C4-2B (cell line): ENCODE measurements around the gene EXOC6B.

Source experiments
- ZFX ChIP-seq: fragments of 450-650 bp; IDR thresholded peaks from 2 replicates; pipeline ENCODE4 v1.6.1; 2017
- TF ChIP-seq, protein P1 (sequence below): fragments of 450-650 bp; conservative IDR thresholded peaks from 2 replicates; pipeline ENCODE4 v1.5.1; 2017; ENCODE audit warnings: mild to moderate bottlenecking

GRCh38 chr2:72389447-72389846, 436.4 kb downstream of the EXOC6B start:
- TF ChIP-seq, protein P1, sequence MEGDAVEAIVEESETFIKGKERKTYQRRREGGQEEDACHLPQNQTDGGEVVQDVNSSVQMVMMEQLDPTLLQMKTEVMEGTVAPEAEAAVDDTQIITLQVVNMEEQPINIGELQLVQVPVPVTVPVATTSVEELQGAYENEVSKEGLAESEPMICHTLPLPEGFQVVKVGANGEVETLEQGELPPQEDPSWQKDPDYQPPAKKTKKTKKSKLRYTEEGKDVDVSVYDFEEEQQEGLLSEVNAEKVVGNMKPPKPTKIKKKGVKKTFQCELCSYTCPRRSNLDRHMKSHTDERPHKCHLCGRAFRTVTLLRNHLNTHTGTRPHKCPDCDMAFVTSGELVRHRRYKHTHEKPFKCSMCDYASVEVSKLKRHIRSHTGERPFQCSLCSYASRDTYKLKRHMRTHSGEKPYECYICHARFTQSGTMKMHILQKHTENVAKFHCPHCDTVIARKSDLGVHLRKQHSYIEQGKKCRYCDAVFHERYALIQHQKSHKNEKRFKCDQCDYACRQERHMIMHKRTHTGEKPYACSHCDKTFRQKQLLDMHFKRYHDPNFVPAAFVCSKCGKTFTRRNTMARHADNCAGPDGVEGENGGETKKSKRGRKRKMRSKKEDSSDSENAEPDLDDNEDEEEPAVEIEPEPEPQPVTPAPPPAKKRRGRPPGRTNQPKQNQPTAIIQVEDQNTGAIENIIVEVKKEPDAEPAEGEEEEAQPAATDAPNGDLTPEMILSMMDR = no peak
- no peak for TF ChIP-seq ZFX
